Measurements from ENCODE around the gene CNTN4.

The CNTN4 gene

GRCh38 chr3:2153547-2153946, 54.9 kb downstream of the CNTN4 start:
- DNase-seq = no peak

- no peak for DNase-seq
Observed at GRCh38 chr3:2154621-2155020, 56.0 kb downstream of the CNTN4 start.

GRCh38 chr3:2156244-2156847, 57.7 kb downstream of the CNTN4 start:
- DNase-seq = peak; percentile 48

GRCh38 chr3:2158828-2159227, 60.2 kb downstream of the CNTN4 start:
- no peak for DNase-seq

GRCh38 chr3:2166552-2166951, 67.9 kb downstream of the CNTN4 start:
- DNase-seq = peak; percentile 5

- no peak for DNase-seq
Observed at GRCh38 chr3:2172561-2173171, 74.0 kb downstream of the CNTN4 start.

- DNase-seq = no peak
Observed at GRCh38 chr3:2180634-2181033, 82.0 kb downstream of the CNTN4 start.

- no peak for DNase-seq
Observed at GRCh38 chr3:2198776-2199279, 100.2 kb downstream of the CNTN4 start.

GRCh38 chr3:2204054-2204453, 105.4 kb downstream of the CNTN4 start:
- no peak for DNase-seq

- no peak for DNase-seq
Observed at GRCh38 chr3:2205692-2206091, 107.0 kb downstream of the CNTN4 start.

GRCh38 chr3:2206536-2206935, 107.9 kb downstream of the CNTN4 start:
- DNase-seq = no peak

GRCh38 chr3:2211568-2211967, 112.9 kb downstream of the CNTN4 start:
- DNase-seq = no peak

- DNase-seq = no peak
Observed at GRCh38 chr3:2212206-2212605, 113.5 kb downstream of the CNTN4 start.

GRCh38 chr3:2218375-2218774, 119.7 kb downstream of the CNTN4 start:
- DNase-seq = no peak

- DNase-seq = no peak
Observed at GRCh38 chr3:2218816-2219215, 120.2 kb downstream of the CNTN4 start.

GRCh38 chr3:2236203-2236602, 137.5 kb downstream of the CNTN4 start:
- peak; percentile 0 for DNase-seq

GRCh38 chr3:2244137-2244536, 145.5 kb downstream of the CNTN4 start:
- no peak for DNase-seq

- DNase-seq = no peak
Observed at GRCh38 chr3:2246873-2247648, 148.4 kb downstream of the CNTN4 start.

- no peak for DNase-seq
Observed at GRCh38 chr3:2247831-2248230, 149.2 kb downstream of the CNTN4 start.

- DNase-seq = no peak
Observed at GRCh38 chr3:2250783-2251182, 152.1 kb downstream of the CNTN4 start.

- DNase-seq = no peak
Observed at GRCh38 chr3:2261747-2262146, 163.1 kb downstream of the CNTN4 start.

GRCh38 chr3:2262204-2262603, 163.5 kb downstream of the CNTN4 start:
- DNase-seq = no peak

- no peak for DNase-seq
Observed at GRCh38 chr3:2266606-2267005, 167.9 kb downstream of the CNTN4 start.

GRCh38 chr3:2268779-2269178, 170.1 kb downstream of the CNTN4 start:
- no peak for DNase-seq
